Measurements from ENCODE around the gene NEUROD2.

The NEUROD2 gene

DNA sequence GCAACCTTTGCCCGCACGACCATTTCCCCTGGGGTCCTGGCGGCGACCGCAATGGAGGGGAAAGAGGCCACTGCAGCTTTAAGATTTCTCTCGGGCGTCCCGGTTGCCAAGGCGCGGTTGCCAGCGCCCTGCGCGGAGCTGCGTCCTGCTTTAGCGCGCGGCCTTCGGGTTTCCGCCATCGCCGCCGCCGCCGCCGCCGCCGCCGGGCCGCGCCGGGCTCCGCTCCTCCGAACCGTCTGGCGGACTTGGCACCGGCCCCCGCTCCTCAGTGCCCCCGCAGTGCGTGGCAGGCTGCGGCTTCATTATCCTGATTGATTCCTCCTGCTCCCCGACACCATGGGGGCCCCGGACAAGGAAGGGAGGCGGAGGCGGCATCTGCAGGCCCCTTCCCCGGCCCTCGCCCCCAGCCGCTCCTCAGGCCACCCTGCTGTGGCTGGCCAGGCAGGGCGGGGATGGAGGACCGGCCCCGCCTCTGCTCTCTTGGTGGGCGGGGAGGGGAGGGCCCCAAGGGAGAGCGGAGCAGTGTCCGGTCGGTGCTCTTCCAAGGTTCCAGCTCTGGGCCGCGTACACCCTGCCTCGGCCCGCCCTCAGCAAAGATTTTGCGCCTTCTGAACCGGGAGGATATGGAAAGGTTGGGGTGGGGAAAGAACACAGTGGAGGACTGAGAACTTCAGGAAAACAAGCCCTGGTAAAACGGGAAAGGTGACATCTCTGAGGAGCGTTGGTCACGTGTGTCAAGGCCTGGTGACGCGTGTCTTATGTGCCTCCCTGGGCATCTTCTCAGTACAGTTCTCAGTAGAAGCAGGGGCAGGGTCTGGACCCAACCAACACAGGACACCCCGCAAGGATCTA, 34.0 kb downstream of the NEUROD2 start:
- Histone ChIP-seq H3K27me3 (ENCODE audit: insufficient read depth, insufficient read length) (peaks cover 24% of the 10 kb centered on the region), H3K4me3 (ENCODE audit: insufficient read length, low read depth) (peak overlapping the region; percentile 34), H3K9me3 (ENCODE audit: insufficient read depth, low read length) (peaks cover 8% of the 10 kb centered on the region; the same call in 1 of the 2 replicates), H3K9ac (ENCODE audit: insufficient read length, low read depth) (peak overlapping the region; percentile 75), H3K4me1 (ENCODE audit: insufficient read depth, insufficient read length) (peaks cover 8% of the 10 kb centered on the region), H3K36me3 (ENCODE audit: insufficient read depth, insufficient read length, low read length) (peaks cover 6% of the 10 kb centered on the region)
- TF ChIP-seq SUZ12 (IDR thresholded peaks at IDR 0.05; ENCODE audit: extremely low read depth, insufficient read depth, insufficient read length): no peak
- no peak for TF ChIP-seq YY1 (IDR thresholded peaks at IDR 0.05; ENCODE audit: insufficient read depth, insufficient read length)
- TF ChIP-seq ZNF274 (IDR thresholded peaks at IDR 0.05; ENCODE audit: low read depth, low read length): no peak
- no peak for DNase-seq (ENCODE audit: low read depth, low spot score)

DNA sequence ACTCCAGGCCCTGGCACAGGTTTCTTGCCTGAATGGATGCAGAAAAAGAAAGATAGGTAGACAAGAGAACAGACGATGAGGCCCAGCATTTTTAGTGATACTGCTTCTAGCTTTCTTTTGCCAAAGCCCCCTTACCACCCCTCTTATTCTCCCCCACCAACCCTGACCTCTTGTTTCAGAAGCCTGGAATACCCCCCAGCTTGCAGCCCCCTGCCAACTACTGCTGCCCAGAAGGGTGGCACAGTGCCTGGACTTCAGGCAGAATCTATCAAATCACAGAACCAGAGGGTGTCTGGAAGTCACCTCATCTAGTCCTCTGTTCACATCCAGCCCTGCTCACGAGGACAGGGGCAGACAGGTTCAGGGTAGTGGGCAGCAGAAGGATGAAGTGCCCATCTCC, 35.6 kb downstream of the NEUROD2 start:
- no peak overlapping the region for H3K9ac ChIP-seq (ENCODE audit: insufficient read length, low read depth)
- no peak overlapping the region for H3K4me3 ChIP-seq (ENCODE audit: insufficient read length, low read depth)
- peaks cover 3% of the 10 kb centered on the region for H3K4me1 ChIP-seq (ENCODE audit: insufficient read depth, insufficient read length)
- no peak for DNase-seq (ENCODE audit: low read depth, low spot score)
- H3K36me3 ChIP-seq (ENCODE audit: insufficient read depth, insufficient read length, low read length): peaks cover 20% of the 10 kb centered on the region
- TF ChIP-seq SUZ12 (IDR thresholded peaks at IDR 0.05; ENCODE audit: extremely low read depth, insufficient read depth, insufficient read length) (no peak), YY1 (IDR thresholded peaks at IDR 0.05; ENCODE audit: insufficient read depth, insufficient read length) (no peak), ZNF274 (IDR thresholded peaks at IDR 0.05; ENCODE audit: low read depth, low read length) (no peak)
- H3K9me3 ChIP-seq (ENCODE audit: insufficient read depth, low read length): peaks cover 17% of the 10 kb centered on the region
- H3K27me3 ChIP-seq (ENCODE audit: insufficient read depth, insufficient read length): peaks cover 22% of the 10 kb centered on the region

DNA sequence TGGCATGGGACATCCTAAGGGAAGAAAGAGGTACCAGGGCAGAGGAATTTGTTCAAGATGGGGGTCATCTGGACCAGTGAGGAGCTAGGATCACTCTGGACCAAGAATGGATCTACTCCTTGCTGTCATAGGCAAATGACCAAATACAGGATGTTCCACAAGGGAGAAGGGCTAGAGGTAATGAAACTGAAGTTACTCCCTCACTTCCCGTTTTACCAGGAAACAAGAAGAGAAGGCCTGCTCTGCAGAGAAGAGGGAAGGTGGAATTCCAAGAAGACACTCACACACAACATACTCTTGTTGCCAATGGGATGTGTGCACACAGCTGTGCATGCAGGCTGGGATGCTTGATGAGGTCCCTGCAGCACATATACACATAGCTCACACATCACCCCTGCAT, 38.6 kb downstream of the NEUROD2 start:
- DNase-seq (ENCODE audit: low read depth, low spot score): no peak
- Histone ChIP-seq H3K4me3 (ENCODE audit: insufficient read length, low read depth) (no peak overlapping the region), H3K9ac (ENCODE audit: insufficient read length, low read depth) (no peak overlapping the region), H3K27me3 (ENCODE audit: insufficient read depth, insufficient read length) (peaks cover 10% of the 10 kb centered on the region), H3K36me3 (ENCODE audit: insufficient read depth, insufficient read length, low read length) (peaks cover 33% of the 10 kb centered on the region), H3K4me1 (ENCODE audit: insufficient read depth, insufficient read length) (no peaks in the 10 kb centered on the region), H3K9me3 (ENCODE audit: insufficient read depth, low read length) (peaks cover 19% of the 10 kb centered on the region)
- TF ChIP-seq YY1 (IDR thresholded peaks at IDR 0.05; ENCODE audit: insufficient read depth, insufficient read length): no peak
- no peak for TF ChIP-seq SUZ12 (IDR thresholded peaks at IDR 0.05; ENCODE audit: extremely low read depth, insufficient read depth, insufficient read length)
- no peak for TF ChIP-seq ZNF274 (IDR thresholded peaks at IDR 0.05; ENCODE audit: low read depth, low read length)

DNA sequence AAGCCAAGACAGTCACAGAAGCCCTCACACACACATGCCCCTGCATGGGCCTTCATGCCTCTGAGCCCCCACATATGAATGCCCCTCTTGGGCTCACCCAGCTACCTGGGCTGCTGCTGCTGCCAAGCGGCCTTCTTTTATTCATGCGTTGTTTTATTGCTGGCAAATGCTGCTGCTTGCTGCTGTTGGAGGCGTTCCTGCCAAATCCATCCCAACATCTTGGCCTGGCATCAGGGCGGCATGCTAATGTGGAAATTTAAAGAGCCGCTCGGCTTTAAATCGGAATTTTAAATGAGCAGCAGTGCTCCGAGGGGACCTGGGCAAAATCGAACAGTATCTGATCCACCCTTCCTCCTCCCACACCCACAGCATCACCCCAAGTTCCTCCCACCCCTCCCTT, 39.0 kb downstream of the NEUROD2 start:
- Histone ChIP-seq H3K36me3 (ENCODE audit: insufficient read depth, insufficient read length, low read length) (peaks cover 33% of the 10 kb centered on the region), H3K4me3 (ENCODE audit: insufficient read length, low read depth) (no peak overlapping the region), H3K4me1 (ENCODE audit: insufficient read depth, insufficient read length) (no peaks in the 10 kb centered on the region), H3K9ac (ENCODE audit: insufficient read length, low read depth) (no peak overlapping the region), H3K27me3 (ENCODE audit: insufficient read depth, insufficient read length) (peaks cover 10% of the 10 kb centered on the region), H3K9me3 (ENCODE audit: insufficient read depth, low read length) (peaks cover 19% of the 10 kb centered on the region)
- DNase-seq (ENCODE audit: low read depth, low spot score): no peak
- TF ChIP-seq ZNF274 (IDR thresholded peaks at IDR 0.05; ENCODE audit: low read depth, low read length): no peak
- TF ChIP-seq YY1 (IDR thresholded peaks at IDR 0.05; ENCODE audit: insufficient read depth, insufficient read length): no peak
- TF ChIP-seq SUZ12 (IDR thresholded peaks at IDR 0.05; ENCODE audit: extremely low read depth, insufficient read depth, insufficient read length): no peak

DNA sequence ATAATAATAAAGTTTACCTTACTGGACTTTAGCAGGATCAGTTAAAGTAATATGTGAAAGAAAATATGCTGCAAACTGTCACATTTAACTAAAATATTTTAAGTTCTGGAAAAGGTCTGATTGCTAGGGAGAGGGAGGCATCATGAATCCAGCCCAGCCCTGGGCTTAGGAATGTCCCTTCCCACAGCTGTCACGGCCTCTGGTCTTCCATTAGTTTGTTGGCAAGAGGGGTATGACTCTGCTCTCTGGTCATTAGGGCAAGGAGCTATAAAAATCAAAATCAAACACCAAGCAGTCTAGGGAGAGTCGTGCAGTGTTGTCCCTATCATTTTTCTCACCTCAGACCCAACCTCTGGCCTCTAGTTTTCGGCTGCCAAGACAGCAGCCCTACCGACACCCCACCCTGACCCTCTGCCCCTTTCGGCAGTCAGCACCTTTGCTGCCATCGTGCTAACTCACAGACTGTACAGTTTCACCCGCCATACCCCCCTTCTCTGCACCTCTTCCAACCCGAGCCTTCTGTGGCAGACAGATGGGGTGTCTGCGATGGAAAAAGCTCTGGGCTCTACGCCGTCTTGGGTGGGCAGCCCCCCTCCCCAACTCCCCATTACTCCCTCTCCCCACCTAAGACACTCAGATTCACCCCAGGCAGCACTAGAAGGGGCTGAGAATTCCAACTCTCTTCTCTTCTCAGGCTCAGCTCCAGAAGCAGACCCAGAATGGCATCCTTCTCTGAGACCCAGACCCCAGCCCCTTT, 41.4 kb downstream of the NEUROD2 start:
- TF ChIP-seq SUZ12 (IDR thresholded peaks at IDR 0.05; ENCODE audit: extremely low read depth, insufficient read depth, insufficient read length): no peak
- TF ChIP-seq ZNF274 (IDR thresholded peaks at IDR 0.05; ENCODE audit: low read depth, low read length): no peak
- no peak for TF ChIP-seq YY1 (IDR thresholded peaks at IDR 0.05; ENCODE audit: insufficient read depth, insufficient read length)
- Histone ChIP-seq H3K4me1 (ENCODE audit: insufficient read depth, insufficient read length) (no peaks in the 10 kb centered on the region), H3K9ac (ENCODE audit: insufficient read length, low read depth) (no peak overlapping the region), H3K4me3 (ENCODE audit: insufficient read length, low read depth) (no peak overlapping the region), H3K9me3 (ENCODE audit: insufficient read depth, low read length) (peaks cover 16% of the 10 kb centered on the region), H3K36me3 (ENCODE audit: insufficient read depth, insufficient read length, low read length) (peaks cover 34% of the 10 kb centered on the region), H3K27me3 (ENCODE audit: insufficient read depth, insufficient read length) (no peaks in the 10 kb centered on the region)
- DNase-seq (ENCODE audit: low read depth, low spot score): no peak

DNA sequence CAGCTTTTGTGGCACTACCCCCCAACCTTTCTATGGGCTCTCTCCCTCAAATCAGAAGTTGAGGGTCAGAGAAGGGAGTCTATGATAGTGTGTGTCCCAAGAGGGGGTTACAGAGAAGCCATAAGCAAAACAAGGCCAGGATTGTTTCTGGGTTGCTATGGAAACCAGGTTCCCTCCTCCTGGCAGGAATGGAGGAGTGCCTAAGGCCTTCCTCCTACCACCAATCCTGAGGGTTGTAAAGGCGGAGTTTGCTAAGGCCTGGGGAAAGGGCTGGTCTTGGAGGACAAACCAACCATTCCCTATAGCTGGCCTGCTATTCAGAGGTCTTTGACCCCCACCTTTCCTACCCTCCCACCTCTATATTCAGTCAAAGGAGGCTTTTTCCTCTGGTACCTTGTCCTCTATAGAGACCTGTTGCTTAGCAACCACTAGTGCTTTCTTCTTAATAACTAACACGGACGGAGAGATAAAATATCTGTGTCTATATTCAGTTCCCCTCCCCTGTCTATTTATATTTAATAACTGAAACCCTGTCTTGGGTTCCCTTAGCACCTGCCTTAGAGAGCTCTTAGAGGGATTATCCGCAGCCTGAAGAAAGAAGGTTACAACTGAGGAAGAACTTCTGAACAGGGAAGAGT, 43.4 kb downstream of the NEUROD2 start:
- peak; percentile 57 for DNase-seq (ENCODE audit: low read depth, low spot score)
- H3K9ac ChIP-seq (ENCODE audit: insufficient read length, low read depth): no peak overlapping the region
- TF ChIP-seq ZNF274 (IDR thresholded peaks at IDR 0.05; ENCODE audit: low read depth, low read length) (no peak), YY1 (IDR thresholded peaks at IDR 0.05; ENCODE audit: insufficient read depth, insufficient read length) (no peak), SUZ12 (IDR thresholded peaks at IDR 0.05; ENCODE audit: extremely low read depth, insufficient read depth, insufficient read length) (no peak)
- H3K36me3 ChIP-seq (ENCODE audit: insufficient read depth, insufficient read length, low read length): peaks cover 32% of the 10 kb centered on the region
- peaks cover 11% of the 10 kb centered on the region for H3K9me3 ChIP-seq (ENCODE audit: insufficient read depth, low read length)
- no peaks in the 10 kb centered on the region for H3K27me3 ChIP-seq (ENCODE audit: insufficient read depth, insufficient read length)
- no peaks in the 10 kb centered on the region for H3K4me1 ChIP-seq (ENCODE audit: insufficient read depth, insufficient read length)
- no peak overlapping the region for H3K4me3 ChIP-seq (ENCODE audit: insufficient read length, low read depth)
